Tibial nerve (tissue), 4 donors: ENCODE data around the gene GLRX5.

Experiments used
- EP300 ChIP-seq, 2 donors: sonication (generic); formaldehyde crosslinking; IDR thresholded peaks; one replicate each; pipeline ENCODE4 v1.6.1; 2017; ENCODE audit warnings: antibody characterized with exemption in 2 of 2, mild to moderate bottlenecking in 1 of 2
- POLR2A ChIP-seq, 2 donors: fragments of 450-650 bp; IDR thresholded peaks; one replicate each; pipeline ENCODE4 v1.6.1; 2017; ENCODE audit warnings: antibody characterized with exemption in 2 of 2, mild to moderate bottlenecking in 2 of 2, moderate library complexity in 2 of 2
- TF ChIP-seq, protein P1 (sequence below), 5 experiments: fragments of 200-600 bp in 3 of 5; fragments of 450-650 bp in 2 of 5; sonication (generic) in 3 of 5; IDR thresholded peaks; one replicate each; pipeline ENCODE4 v1.5.1; 2016 to 2019; ENCODE audit warnings: antibody characterized with exemption in 5 of 5, mild to moderate bottlenecking in 3 of 5, moderate library complexity in 2 of 5

DNA sequence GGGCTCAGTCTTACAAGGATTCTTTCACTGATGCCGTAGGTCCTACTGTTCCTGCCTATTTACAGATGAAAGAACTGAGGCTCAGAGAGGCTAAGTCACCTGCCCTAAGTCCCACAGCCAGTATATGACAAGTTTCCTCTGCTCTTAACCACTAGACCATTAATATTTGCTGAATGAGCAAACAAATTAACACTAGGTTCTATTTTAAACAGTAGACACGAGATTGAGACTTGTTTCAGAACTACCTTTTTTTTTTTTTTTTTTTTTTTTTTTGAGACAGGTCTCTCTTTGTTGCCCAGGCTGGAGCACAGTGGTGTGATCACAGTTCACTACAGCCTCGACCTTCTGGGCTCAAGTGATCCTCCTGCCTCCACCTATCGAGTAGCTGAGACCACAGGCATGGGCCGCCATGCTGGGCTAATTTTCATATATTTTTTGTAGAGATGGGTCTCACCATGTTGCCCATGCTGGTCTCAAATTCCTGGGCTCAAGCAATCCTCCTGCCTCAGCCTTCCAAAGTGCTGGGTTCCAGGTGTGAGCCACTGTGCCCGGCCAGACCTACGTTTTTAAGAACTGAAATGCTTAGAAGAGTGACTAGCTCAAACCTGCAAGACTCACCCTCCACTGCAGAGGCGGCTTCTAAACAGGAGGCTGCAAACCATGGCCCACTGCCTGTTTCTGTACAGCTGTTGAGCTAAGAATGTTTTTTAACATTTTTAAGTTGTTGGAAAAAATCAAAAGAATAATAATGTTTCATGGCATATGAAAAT is 31.3 kb upstream of the GLRX5 start:
- TF ChIP-seq, protein P1, sequence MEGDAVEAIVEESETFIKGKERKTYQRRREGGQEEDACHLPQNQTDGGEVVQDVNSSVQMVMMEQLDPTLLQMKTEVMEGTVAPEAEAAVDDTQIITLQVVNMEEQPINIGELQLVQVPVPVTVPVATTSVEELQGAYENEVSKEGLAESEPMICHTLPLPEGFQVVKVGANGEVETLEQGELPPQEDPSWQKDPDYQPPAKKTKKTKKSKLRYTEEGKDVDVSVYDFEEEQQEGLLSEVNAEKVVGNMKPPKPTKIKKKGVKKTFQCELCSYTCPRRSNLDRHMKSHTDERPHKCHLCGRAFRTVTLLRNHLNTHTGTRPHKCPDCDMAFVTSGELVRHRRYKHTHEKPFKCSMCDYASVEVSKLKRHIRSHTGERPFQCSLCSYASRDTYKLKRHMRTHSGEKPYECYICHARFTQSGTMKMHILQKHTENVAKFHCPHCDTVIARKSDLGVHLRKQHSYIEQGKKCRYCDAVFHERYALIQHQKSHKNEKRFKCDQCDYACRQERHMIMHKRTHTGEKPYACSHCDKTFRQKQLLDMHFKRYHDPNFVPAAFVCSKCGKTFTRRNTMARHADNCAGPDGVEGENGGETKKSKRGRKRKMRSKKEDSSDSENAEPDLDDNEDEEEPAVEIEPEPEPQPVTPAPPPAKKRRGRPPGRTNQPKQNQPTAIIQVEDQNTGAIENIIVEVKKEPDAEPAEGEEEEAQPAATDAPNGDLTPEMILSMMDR (IDR thresholded peaks at IDR 0.05): no peak
- TF ChIP-seq EP300 (IDR thresholded peaks at IDR 0.05): no peak
- no peak for TF ChIP-seq POLR2A (IDR thresholded peaks at IDR 0.05)
